GM12892 (cell line): ENCODE data around the gene TNRC6C.

ENCODE experiments used
- DNase-seq: peaks from one replicate; pipeline ENCODE4 v3.0.0; 2011; ENCODE audit not compliant: insufficient read length
- FAIRE-seq: peaks from 2 replicates; lab custom pipeline; 2011; peaks lifted over from hg19 to GRCh38; lab: Jason Lieb, UNC
- POLR2A ChIP-seq: IDR thresholded peaks from 2 replicates; pipeline ENCODE4 v1.6.1; 2011; ENCODE audit warnings: low read depth, low read length, control low read depth
- POLR2AphosphoS5 ChIP-seq: IDR thresholded peaks from 2 replicates; pipeline ENCODE4 v1.6.1; 2011; ENCODE audit warnings: low read depth, low read length, control low read depth
- TAF1 ChIP-seq: IDR thresholded peaks from 2 replicates; pipeline ENCODE4 v1.6.1; 2011; ENCODE audit warnings: low read depth, mild to moderate bottlenecking, control low read depth, low read length, borderline replicate concordance

TNRC6C gene

GRCh38 chr17:78005452-78006171, 47.1 kb downstream of the TNRC6C start:
- FAIRE-seq (no peak), DNase-seq (no peak)
- TF ChIP-seq POLR2AphosphoS5: no peak
- TF ChIP-seq TAF1: no peak
- TF ChIP-seq POLR2A: no peak

DNA sequence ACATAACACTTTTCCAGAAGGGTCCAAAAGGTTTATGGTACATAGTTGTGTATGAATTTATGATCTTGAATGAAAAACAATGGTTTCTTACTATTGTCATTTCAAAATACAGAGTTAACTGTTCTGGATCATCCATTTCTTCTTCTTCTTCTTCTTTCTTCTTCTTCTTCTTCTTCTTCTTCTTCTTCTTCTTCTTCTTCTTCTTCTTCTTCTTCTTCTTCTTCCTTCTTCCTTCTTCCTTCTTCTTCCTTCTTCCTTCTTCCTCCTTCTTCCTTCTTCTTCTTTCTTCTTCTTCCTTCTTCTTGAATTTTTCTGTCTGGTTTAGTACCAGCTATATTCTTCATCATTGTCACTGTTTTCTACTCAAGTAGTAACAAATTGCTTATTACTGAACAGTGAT, 47.8 kb downstream of the TNRC6C start:
- no peak for FAIRE-seq
- DNase-seq: no peak
- TF ChIP-seq POLR2AphosphoS5: no peak
- no peak for TF ChIP-seq TAF1
- TF ChIP-seq POLR2A: no peak

GRCh38 chr17:78007647-78008046, 49.1 kb downstream of the TNRC6C start:
- TF ChIP-seq TAF1: no peak
- TF ChIP-seq POLR2AphosphoS5: no peak
- TF ChIP-seq POLR2A: no peak
- DNase-seq (no peak), FAIRE-seq (no peak)

DNA sequence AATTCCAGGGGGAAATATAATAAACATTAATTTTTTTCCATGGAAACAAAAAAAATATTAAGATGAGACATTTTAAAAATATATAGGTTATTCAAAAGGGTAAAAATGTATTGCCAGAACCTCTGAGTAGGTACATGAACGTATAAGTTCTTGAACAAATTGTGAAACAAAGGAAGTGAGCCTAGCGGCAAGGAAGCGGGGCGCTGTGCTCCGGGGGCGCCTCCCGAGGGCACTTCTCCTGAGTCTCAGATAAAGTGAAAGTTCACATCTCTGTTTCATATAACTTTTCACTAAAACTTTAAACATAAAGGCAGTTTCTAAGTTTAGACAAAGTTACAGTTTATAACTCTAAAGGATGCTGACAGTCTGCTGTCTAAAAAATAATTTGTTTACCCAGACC, 52.3 kb downstream of the TNRC6C start:
- TF ChIP-seq POLR2AphosphoS5 (no peak), TAF1 (no peak), POLR2A (no peak)
- no peak for FAIRE-seq
- no peak for DNase-seq

DNA sequence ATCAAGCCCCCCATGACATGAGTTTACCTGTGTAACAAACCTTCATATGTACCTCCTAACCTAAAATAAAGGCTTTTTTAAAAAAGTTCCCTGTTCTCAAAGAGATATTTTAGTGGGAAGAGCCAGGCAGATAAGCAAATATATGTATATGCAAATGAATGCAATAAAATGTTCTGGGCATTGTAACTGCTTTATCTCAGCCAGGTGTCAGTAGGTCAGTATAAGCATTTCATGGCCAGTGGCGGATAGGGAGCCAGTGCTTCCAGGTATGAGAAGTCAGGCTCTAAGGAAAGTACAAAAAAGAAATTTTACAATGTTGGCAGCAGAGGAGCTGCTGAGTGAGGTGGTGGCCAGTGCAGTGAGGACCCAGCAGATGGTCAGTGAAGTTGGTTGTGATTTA, 53.9 kb downstream of the TNRC6C start:
- no peak for TF ChIP-seq TAF1
- TF ChIP-seq POLR2AphosphoS5: no peak
- TF ChIP-seq POLR2A: no peak
- FAIRE-seq (no peak), DNase-seq (no peak)

DNA sequence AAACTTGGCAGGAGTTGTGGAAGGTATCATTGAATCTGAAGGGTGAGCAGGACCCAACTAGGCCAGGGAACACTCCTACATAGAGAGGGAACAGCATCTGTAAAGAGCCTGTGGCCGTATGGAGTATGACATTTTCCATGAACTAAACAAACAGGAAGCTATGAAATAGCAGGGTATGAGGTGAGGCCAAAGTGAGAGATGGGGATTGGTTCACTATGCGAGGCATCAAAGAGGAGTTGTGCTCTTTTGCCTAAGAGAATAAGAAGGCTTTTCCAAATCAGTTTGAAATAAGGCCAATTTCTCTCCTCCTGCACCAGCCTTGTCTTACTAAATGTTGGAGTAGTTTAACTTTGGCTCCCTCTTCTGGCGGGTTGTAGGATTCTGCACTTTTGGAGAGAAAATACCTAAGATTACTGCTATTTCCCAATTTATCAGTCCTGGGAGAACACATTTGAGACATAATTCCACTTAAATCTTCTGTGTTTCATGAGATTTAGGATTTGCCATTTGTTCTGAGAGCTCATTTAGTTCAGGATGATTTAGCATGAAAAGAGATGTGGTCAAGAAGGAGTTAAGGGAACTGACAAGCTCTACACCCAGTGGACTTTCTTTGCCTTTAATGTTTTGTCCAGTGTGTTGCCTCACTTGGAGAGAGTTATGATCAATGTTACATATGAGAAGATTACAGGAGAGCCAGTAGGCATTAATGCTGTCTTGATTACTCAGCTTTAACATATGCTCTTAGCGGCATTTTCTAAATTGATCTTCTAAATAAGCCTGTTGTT, 55.4 kb downstream of the TNRC6C start:
- DNase-seq (no peak), FAIRE-seq (peak; percentile 65)
- no peak for TF ChIP-seq POLR2A
- TF ChIP-seq POLR2AphosphoS5: no peak
- TF ChIP-seq TAF1: no peak

DNA sequence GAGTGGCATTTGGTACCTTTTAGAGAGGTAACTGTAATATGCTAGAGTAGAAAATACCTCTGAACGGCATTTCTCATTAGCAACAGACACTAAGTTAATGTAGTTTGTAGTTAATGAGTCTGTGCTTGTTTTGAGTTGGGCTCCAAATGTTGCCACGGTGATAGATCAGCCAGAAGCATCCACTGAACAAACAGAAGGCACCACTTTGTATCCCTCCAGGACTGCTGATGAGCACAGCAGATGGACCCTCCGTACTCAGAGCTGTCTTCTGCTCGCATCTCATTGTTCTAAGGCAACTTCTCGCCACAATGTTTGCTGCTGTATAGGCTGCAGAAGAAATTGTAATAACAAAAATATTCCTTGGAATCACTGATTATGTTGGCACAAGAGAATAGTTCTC, 56.1 kb downstream of the TNRC6C start:
- TF ChIP-seq POLR2AphosphoS5 (no peak), POLR2A (no peak), TAF1 (no peak)
- FAIRE-seq (no peak), DNase-seq (no peak)

- DNase-seq: no peak
- no peak for FAIRE-seq
Observed at GRCh38 chr17:78016852-78017251, 58.3 kb downstream of the TNRC6C start.

DNA sequence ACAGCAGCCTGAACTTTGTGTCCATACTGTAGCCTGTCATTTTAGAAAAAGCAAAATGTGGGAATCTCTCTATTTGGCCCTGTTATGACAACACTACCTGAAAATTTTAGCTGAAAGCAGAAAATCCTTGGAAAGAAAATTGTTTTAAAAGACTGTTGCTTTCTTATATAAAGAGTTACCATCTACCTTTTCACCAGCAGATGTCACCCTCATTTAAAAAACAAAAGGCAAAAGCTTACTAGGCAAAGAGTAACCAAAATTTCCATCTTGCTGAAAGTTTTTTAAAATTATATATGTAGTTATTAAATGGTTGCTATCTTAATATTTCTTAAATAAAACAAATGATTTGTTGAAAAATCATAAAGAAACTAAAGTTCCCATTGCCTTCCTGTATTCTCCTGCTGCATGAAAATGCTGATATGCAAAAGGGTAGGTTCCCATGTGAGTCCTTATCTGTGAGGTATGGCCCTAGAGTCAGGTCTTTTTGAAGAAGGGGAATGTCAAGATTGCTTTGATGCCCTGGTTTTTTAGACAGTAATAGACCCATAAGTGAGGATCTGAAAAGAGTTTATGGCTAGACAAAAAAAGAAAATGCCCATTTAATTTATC, 61.0 kb downstream of the TNRC6C start:
- TF ChIP-seq POLR2AphosphoS5: no peak
- no peak for TF ChIP-seq POLR2A
- TF ChIP-seq TAF1: no peak
- FAIRE-seq: no peak
- DNase-seq: no peak

More at GRCh38 chr17:78016852-78017251, 58.3 kb downstream of the TNRC6C start:
- TF ChIP-seq POLR2A (no peak), POLR2AphosphoS5 (no peak), TAF1 (no peak)

DNA sequence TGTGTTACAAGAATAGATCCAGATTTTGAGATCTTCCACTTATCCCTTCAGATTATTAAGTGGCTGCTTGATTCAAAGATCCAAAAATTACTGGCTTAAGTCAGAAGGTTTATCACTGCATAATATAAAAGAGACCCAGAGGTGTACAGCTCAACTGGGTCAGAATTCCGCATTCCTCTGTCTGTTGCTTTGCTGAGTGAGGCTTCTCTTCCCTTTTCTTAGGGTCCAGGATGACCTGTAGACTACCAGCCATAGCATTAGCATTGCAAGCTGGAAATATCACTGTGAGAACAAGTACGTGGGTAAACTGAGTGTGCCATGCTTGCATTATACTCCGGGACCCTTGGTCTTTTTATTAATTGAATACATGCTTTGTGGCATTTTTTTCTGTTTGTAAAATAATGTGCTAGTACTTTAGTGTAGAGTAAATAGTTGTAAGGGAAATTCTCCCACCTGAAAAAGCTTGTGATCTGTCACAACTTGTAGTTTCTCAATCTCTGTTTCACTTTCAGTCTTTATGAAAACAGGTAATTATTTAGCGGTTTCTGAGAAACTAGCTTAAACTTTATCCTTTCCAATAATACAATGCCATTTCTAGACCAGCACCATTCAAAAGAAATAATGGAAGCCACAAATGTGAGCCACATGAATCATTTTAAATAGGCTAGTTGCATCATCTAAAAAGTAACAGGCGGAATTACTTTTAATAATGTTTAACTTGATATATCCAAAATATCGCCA, 61.6 kb downstream of the TNRC6C start:
- DNase-seq (no peak), FAIRE-seq (no peak)
- TF ChIP-seq TAF1 (no peak), POLR2AphosphoS5 (no peak), POLR2A (no peak)

DNA sequence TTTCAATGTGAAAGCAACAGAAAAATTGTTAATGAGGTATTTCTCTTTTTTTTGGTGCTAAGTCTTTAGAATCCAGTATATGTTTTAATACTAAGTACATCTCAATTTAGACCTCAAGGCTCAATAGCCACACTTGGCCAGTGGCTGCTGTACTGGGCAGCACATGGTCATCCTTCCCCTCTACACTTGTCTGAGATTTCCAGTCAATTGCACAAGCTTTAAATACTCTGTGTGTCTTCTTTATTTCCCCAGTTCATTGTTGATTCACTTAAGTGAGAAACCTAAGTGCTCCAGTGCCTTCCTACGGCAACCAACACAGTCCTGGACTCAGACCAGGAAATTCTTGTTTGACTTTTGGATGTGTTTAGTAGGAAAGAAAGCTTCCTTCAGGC, 62.2 kb downstream of the TNRC6C start:
- DNase-seq: no peak
- TF ChIP-seq POLR2AphosphoS5 (no peak), TAF1 (no peak), POLR2A (no peak)
- no peak for FAIRE-seq
